GM12873 (cell line): ENCODE data around the gene RAB26.

Experiments
- CTCF ChIP-seq: IDR thresholded peaks from 2 replicates; pipeline ENCODE4 v1.5.1; 2012; ENCODE audit warnings: low read depth, mild to moderate bottlenecking, moderate library complexity, low read length, control low read depth; ENCODE audit not compliant: insufficient read depth; ENCODE audit errors: missing control alignments

The RAB26 gene

DNA sequence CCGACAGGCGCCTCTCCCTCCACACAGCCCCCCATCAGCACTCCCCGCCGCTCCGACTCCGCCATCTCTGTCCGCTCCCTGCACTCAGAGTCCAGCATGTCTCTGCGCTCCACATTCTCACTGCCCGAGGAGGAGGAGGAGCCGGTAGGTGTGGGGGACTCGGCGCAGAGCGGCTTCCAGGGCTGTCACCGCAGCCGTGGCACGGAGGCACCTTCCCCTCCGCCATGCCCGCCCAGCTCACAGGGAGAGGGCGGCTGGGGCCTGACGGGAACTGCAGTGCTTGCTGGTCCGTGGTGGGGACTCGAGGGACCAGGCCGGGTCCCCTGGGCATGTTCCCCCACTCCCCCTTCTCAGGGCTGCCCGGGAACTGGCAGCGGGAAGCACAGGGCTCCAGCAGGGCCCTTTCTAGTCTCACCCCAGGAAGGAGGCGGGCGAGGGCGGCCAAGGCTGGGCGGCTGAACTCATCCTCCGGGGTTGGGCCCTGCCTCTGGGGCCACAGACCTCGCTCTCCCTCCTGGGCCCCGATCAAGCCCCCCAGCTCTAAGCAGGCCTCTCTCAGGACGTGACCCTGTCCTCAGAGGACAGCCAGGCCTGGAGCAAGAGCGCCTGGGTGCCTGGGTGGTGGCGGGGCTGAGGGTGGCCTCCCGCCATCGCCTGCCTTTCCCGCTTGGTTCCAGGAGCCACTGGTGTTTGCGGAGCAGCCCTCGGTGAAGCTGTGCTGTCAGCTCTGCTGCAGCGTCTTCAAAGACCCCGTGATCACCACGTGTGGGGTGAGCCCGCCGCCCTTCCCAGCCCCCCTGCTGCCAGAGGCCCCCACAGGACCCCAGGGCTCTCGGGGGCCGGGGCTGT is 22.4 kb downstream of the RAB26 start:
- no peak for TF ChIP-seq CTCF

GRCh38 chr16:2171601-2172178 is 23.3 kb downstream of the RAB26 start:
- no peak for TF ChIP-seq CTCF

DNA sequence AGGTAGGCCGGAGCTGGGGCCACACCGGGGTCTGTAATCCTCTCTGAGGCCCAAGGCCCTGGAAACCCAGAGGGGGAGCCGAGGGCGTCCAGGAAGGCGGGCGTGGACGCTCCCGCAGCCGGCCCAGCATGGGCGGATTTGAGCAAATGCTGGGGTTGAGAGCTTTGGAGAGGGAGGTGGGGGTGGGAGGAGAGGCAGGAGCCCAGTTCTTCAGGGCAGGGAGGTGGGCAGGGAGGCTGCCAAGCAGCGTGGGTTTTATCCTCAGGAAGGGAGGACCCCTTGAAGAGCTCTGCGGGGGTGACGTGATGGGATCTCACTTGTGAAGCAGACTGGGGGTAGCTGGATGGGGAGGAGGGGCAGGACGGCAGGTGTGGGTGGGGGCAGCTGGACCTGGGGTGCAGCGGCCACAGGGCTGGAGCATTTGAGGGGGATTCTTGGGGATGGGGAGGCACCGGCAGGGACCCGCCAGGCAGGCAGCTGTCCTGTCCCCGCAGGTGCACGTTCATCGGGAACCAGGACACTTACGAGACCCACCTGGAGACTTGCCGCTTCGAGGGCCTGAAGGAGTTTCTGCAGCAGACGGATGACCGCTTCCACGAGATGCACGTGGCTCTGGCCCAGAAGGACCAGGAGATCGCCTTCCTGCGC is 24.4 kb downstream of the RAB26 start:
- TF ChIP-seq CTCF = no peak

- no peak for TF ChIP-seq CTCF
These were observed 24.9 kb downstream of the RAB26 start for GRCh38 chr16:2173366-2173765.

GRCh38 chr16:2173916-2174315 is 25.5 kb downstream of the RAB26 start:
- no peak for TF ChIP-seq CTCF

DNA sequence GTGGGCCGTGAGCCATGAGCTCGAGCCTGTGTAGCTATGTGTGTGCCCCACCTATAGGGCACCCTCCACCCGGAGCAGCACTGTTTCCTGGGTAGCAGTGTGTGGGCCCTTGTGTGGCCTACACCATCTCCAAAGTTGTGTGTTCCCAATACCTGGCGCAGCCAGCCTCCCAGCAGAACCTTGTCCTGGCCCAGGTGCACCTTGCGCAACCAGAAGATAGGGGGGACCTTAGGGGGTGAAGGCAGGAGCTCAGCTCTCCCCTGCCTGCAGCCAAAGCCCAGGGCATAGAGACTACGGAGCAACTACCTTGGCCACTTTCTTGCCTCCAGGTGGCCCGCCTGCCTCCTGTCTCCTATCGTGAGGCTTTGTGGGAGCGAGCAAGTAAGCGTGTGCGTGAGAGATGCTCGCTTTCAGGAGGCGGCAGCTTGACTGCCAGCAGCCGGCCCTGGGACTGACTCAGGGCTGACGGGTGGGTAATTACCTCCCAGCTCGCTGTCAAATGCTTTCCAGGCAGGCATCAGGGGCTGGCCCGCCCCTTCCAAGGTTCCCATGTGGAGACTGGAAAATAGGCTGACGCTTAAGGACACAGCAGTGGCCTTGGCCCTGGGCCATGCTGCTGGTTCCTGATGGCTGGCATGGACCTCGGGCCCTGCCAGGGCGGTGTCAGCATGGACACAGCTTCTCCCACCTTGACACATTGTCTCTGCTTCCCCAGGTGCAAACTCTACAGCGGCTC is 26.1 kb downstream of the RAB26 start:
- no peak for TF ChIP-seq CTCF

GRCh38 chr16:2175454-2175853 is 27.0 kb downstream of the RAB26 start:
- no peak for TF ChIP-seq CTCF
